Small intestine (tissue), 7 donors: ENCODE results near the gene C1QTNF9B. TPM values are rescaled to one million over a fixed set of nuclear protein-coding genes. Genes with fewer than 3 reads are reported as not detected.

Experiments
- DNase-seq, 2 donors: peaks; one replicate each; pipeline versions ENCODE4 v3.0.0 to v3.0.0-alpha.2; 2013
- FAIRE-seq: peaks from 2 replicates; lab custom pipeline; 2012; peaks lifted over from hg19 to GRCh38; lab: Jason Lieb, UNC
- H3K27ac ChIP-seq, 3 donors: one replicate each; pipeline ENCODE4 v1.5.1; 2013; ENCODE audit warnings: low read length in 2 of 3, mild to moderate bottlenecking in 2 of 3, control low read depth in 1 of 3, inconsistent platforms in 1 of 3, low read depth in 1 of 3, moderate library complexity in 1 of 3
- H3K27me3 ChIP-seq, 3 donors: one replicate each; pipeline ENCODE4 v1.6.1; 2013; ENCODE audit warnings: low read length in 3 of 3, inconsistent platforms in 1 of 3; ENCODE audit not compliant: control insufficient read depth in 3 of 3, insufficient read depth in 3 of 3
- H3K36me3 ChIP-seq, 3 donors: one replicate each; pipeline ENCODE4 v1.6.1; 2013; ENCODE audit warnings: low read length in 3 of 3, inconsistent platforms in 1 of 3, low read depth in 1 of 3, mild to moderate bottlenecking in 1 of 3, moderate library complexity in 1 of 3; ENCODE audit not compliant: control insufficient read depth in 3 of 3, insufficient read depth in 2 of 3
- H3K4me1 ChIP-seq, 3 donors: one replicate each; pipeline ENCODE4 v1.6.1; 2013; ENCODE audit warnings: low read length in 2 of 3, inconsistent platforms in 1 of 3, low read depth in 1 of 3, mild to moderate bottlenecking in 1 of 3, moderate library complexity in 1 of 3; ENCODE audit not compliant: control insufficient read depth in 3 of 3, insufficient read depth in 2 of 3
- H3K4me3 ChIP-seq, 3 donors: one replicate each; pipeline ENCODE4 v1.5.1; 2013; ENCODE audit warnings: low read length in 3 of 3, control low read depth in 1 of 3, inconsistent platforms in 1 of 3, low read depth in 1 of 3, mild to moderate bottlenecking in 1 of 3, moderate library complexity in 1 of 3
- H3K9me3 ChIP-seq, 2 donors: one replicate each; pipeline ENCODE4 v1.6.1; 2013; ENCODE audit warnings: low read depth in 1 of 2, low read length in 1 of 2; ENCODE audit not compliant: control insufficient read depth in 2 of 2, insufficient read depth in 1 of 2
- WGBS, 3 donors: extraction: QIAGEN DNeasy Blood & Tissue Kit; methylation state at CpG; one replicate each; pipeline ENCODE4 v1.1.7; 2013; 5-methylcytosine and 5-hydroxymethylcytosine counted together
- polyA plus RNA-seq, 4 donors: library from polyadenylated mRNA; stranded (reverse) in 3 of 4; unstranded in 1 of 4; fragments of 200-250 nt in 3 of 4; fragments of 120-200 nt in 1 of 4; gene quantifications; one replicate each; pipeline versions ENCODE4 v1.2.1 to v1.2.3, GENCODE V29; 2013
- donor health status: healthy with polysubstance abuse.
- donor health status: control.
- donor health status: control.
- donor health status: Bipolar disorder and iron deficiency.
- donor health status: healthy.

C1QTNF9B gene
- polyA plus RNA-seq, 4 donors = 0.19 to 0.49 TPM; not detected in 2

DNA sequence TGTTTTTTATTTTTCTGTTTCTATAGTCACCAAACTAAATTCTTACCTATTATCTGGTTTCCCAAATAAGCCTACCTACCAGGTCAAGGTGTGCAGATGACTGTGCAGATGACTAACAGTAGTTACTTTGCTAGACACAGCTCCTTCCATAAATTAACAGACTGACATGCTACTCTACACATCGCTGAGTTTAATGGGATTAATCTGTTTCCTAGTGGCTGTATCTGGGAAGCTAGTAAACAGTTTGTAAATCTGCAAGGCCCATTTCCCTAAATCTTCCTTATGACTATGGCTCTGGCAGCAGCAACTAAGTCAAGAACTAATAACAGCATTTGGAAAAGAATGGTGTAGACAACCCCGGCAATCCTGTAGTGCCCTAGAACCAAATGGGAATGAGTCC is 36.0 kb downstream of the C1QTNF9B start:
- WGBS, 3 donors = 90 to 94% (median 93%) methylated on average over 2 of the region's 2 CpGs
- no peak overlapping the region for H3K27ac ChIP-seq
- FAIRE-seq = no peak
- H3K27me3 ChIP-seq = no peaks in the 10 kb centered on the region
- H3K9me3 ChIP-seq = no peaks in the 10 kb centered on the region
- DNase-seq = no peak
- H3K4me1 ChIP-seq = no peaks in the 10 kb centered on the region
- no peak overlapping the region for H3K4me3 ChIP-seq
- H3K36me3 ChIP-seq = peaks cover 3 to 5% (median 4%) of the 10 kb centered on the region in 3 donors

DNA sequence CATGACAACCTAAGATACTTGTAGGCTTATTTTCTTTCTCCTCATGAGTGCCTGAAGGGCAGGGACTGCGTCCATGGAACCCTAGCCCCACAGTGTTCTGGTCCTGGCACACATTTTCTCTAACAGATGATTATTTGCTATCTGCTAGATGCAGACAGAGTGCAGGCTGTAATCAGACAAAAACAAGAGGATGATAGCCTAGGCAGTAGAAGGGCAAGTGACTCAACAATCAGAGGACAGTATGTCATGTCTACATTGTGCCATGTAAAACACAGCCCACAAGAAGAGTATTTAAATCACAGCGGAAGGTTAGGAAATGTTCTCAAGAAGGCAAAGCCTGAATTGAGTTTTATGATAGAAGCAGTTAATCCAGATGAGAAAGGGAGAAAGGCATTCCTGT is 37.4 kb downstream of the C1QTNF9B start:
- no peak overlapping the region for H3K27ac ChIP-seq
- no peak overlapping the region for H3K4me3 ChIP-seq
- WGBS, 3 donors = 94 to 97% (median 96%) methylated on average over 2 of the region's 2 CpGs
- peaks cover 3 to 7% (median 4%) of the 10 kb centered on the region in 3 donors for H3K36me3 ChIP-seq
- no peaks in the 10 kb centered on the region for H3K9me3 ChIP-seq
- no peaks in the 10 kb centered on the region for H3K4me1 ChIP-seq
- DNase-seq = no peak
- no peak for FAIRE-seq
- H3K27me3 ChIP-seq = no peaks in the 10 kb centered on the region

DNA sequence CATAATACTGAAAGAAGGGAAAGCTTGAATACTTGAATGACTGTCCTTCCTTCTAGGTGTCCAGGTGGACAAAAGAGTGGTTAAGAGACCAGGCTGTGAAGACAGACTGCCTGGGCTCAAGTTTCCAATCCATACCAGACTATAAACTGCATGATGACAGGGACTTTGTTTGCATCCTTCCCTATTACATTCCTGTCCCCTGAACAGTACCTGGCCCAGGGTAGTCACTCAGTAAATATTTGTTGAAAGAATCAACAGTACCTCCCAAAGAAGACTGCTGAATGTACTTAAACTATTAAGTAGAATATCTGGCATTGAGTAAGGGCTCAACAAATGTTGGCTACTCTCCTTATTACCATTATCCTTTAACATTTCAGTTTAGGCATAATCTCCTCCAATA is 37.8 kb downstream of the C1QTNF9B start:
- DNase-seq (peak in 1 of 2 donors; percentile 9), FAIRE-seq (no peak)
- Histone ChIP-seq H3K27ac (no peak overlapping the region), H3K9me3 (no peaks in the 10 kb centered on the region), H3K36me3 (peaks cover 3 to 7% (median 4%) of the 10 kb centered on the region in 3 donors), H3K27me3 (no peaks in the 10 kb centered on the region), H3K4me3 (no peak overlapping the region), H3K4me1 (no peaks in the 10 kb centered on the region)

GRCh38 chr13:23858546-23858945 is 38.8 kb downstream of the C1QTNF9B start:
- Histone ChIP-seq H3K9me3 (no peaks in the 10 kb centered on the region), H3K27me3 (no peaks in the 10 kb centered on the region), H3K4me3 (no peak overlapping the region), H3K4me1 (no peaks in the 10 kb centered on the region), H3K27ac (no peak overlapping the region), H3K36me3 (peaks cover 3 to 7% (median 4%) of the 10 kb centered on the region in 3 donors)
- 69 to 88% (median 75%) methylated on average over 5 of the region's 5 CpGs for WGBS, 3 donors
- no peak for DNase-seq
- no peak for FAIRE-seq

DNA sequence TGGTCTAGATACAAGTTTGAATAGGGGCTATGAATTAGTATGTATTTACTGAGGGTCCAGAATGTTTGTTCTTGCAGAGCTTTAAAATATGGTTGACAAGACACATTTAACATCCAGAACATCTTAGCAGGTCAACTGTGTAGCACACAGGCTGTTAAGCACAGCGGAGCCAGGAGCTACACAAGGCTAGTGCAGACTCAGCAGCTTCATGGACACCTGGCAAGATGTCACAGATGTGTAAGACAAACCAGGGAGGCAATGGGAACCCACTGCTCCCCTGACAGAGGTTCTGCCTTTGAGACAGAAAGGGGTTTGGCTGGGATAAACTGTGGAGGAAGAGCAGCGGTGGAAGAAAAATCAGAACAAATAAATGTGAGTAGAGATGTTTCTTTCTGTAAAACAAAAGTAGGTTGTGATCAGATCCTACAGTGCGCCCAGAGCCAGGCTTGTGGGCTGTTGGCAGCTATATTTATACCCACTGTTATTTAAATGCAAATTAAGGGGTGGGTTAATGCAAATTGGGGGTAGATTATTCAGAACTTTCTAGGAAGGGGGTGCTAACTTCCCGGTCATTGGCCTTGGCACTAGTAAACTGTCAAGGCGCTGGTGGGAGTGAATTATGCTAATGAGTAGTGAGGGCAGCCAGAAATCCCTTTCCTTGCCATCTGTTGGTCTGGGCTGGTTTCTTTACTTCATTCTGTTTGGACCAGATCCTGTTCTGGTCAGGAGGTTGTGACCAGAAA is 41.1 kb downstream of the C1QTNF9B start:
- H3K27me3 ChIP-seq = no peaks in the 10 kb centered on the region
- peaks cover under 1 to 9% (median 3%) of the 10 kb centered on the region in 3 donors for H3K36me3 ChIP-seq
- WGBS, 3 donors = 85 to 95% (median 88%) methylated on average over 5 of the region's 5 CpGs
- H3K4me3 ChIP-seq = no peak overlapping the region
- DNase-seq = no peak
- no peaks in the 10 kb centered on the region for H3K4me1 ChIP-seq
- no peak for FAIRE-seq
- no peaks in the 10 kb centered on the region for H3K9me3 ChIP-seq
- H3K27ac ChIP-seq = no peak overlapping the region

DNA sequence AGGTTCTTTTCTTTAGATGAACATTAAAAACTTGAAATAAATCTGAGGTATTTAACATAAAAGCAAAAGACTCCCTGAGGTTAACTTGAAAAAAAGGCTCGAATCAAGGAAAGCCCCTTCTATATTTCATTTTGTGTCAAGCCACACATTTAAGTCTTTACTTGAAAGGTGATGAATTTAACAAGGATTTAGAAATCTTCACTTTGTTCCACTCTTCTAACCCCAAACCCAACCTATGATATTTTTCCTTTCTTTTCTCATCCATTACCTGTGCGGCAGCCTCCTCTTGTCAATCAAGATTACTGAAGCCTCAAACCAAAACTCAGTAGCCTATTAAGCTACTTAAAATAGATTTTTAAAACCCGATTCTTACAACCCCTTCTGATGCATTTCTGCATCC is 41.9 kb downstream of the C1QTNF9B start:
- no peaks in the 10 kb centered on the region for H3K4me1 ChIP-seq
- WGBS, 3 donors = 82 to 88% (median 83%) methylated on average over 3 of the region's 3 CpGs
- no peak overlapping the region for H3K4me3 ChIP-seq
- no peaks in the 10 kb centered on the region for H3K9me3 ChIP-seq
- H3K27ac ChIP-seq = no peak overlapping the region
- no peaks in the 10 kb centered on the region for H3K27me3 ChIP-seq
- FAIRE-seq (no peak), DNase-seq (no peak)
- peaks cover 0 to 9% (median 3%) of the 10 kb centered on the region in 3 donors for H3K36me3 ChIP-seq

GRCh38 chr13:23852351-23852750 is 45.0 kb downstream of the C1QTNF9B start:
- FAIRE-seq (no peak), DNase-seq (no peak)
- Histone ChIP-seq H3K9me3 (no peaks in the 10 kb centered on the region), H3K4me3 (no peak overlapping the region), H3K36me3 (peaks cover 0 to 16% (median 2%) of the 10 kb centered on the region in 3 donors), H3K27me3 (no peaks in the 10 kb centered on the region), H3K27ac (no peak overlapping the region), H3K4me1 (no peaks in the 10 kb centered on the region)
- 58 to 81% (median 65%) methylated on average over 2 of the region's 2 CpGs for WGBS, 3 donors

- no peaks in the 10 kb centered on the region for H3K27me3 ChIP-seq
- peaks cover 0 to 11% (median 2%) of the 10 kb centered on the region in 3 donors for H3K36me3 ChIP-seq
- H3K9me3 ChIP-seq = no peaks in the 10 kb centered on the region
- no peak overlapping the region for H3K27ac ChIP-seq
- FAIRE-seq (no peak), DNase-seq (no peak)
- H3K4me3 ChIP-seq = no peak overlapping the region
- WGBS, 3 donors = 81 to 91% (median 82%) methylated on average over 2 of the region's 2 CpGs
- no peaks in the 10 kb centered on the region for H3K4me1 ChIP-seq
Measured at GRCh38 chr13:23851106-23851505, 46.2 kb downstream of the C1QTNF9B start.

DNA sequence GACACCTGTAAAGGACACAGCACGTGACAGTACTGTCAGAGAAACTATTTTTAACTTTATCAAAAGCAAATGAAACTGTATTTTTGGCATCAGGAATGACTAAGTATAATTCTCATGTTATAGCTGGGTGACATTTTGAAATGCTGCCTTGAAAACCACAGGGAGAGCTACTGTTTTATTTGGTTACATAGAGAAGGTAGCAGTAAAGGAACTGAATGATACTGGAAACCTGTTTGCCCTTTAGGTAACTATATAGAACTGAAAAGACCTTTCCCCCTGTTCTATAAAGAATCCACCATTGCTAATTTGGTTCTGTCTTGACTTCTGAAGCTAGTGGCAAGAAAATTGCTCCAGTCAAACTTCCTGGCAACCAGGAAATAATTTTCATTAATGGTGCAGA is 47.2 kb downstream of the C1QTNF9B start:
- no peak for DNase-seq
- 79 to 85% (median 83%) methylated on average over 1 of the region's 1 CpG for WGBS, 3 donors
- no peak overlapping the region for H3K27ac ChIP-seq

More for the DNA sequence above, 47.2 kb downstream of the C1QTNF9B start:
- Histone ChIP-seq H3K4me1 (no peaks in the 10 kb centered on the region), H3K9me3 (no peaks in the 10 kb centered on the region), H3K4me3 (no peak overlapping the region), H3K27me3 (no peaks in the 10 kb centered on the region), H3K36me3 (peaks cover 0 to 9% (median 2%) of the 10 kb centered on the region in 3 donors)
- no peak for FAIRE-seq
